NCI-H1092 (cell line): ENCODE measurements around the gene TMPRSS6.

Source experiments
- DNase-seq: peaks from one replicate; lab custom pipeline; 2025; lab: John Stamatoyannopoulos, UW

Gene TMPRSS6

GRCh38 chr22:37140686-37141323 lies 31.3 kb upstream of the TMPRSS6 start:
- DNase-seq, result no peak

- no peak for DNase-seq
These were observed 30.2 kb upstream of the TMPRSS6 start for GRCh38 chr22:37139762-37140161.

GRCh38 chr22:37138849-37139561 lies 29.5 kb upstream of the TMPRSS6 start:
- DNase-seq, result no peak

- DNase-seq, result no peak
These were observed 28.6 kb upstream of the TMPRSS6 start for GRCh38 chr22:37137903-37138665.

- DNase-seq, result no peak
These were observed 27.6 kb upstream of the TMPRSS6 start for GRCh38 chr22:37137131-37137530.

- no peak for DNase-seq
These were observed 25.5 kb upstream of the TMPRSS6 start for GRCh38 chr22:37135023-37135422.

- DNase-seq, result no peak
These were observed 23.9 kb upstream of the TMPRSS6 start for GRCh38 chr22:37133304-37134018.

GRCh38 chr22:37132773-37133172 lies 23.3 kb upstream of the TMPRSS6 start:
- no peak for DNase-seq

GRCh38 chr22:37129866-37130441 lies 20.4 kb upstream of the TMPRSS6 start:
- DNase-seq, result no peak

GRCh38 chr22:37128555-37129281 lies 19.2 kb upstream of the TMPRSS6 start:
- no peak for DNase-seq

GRCh38 chr22:37127350-37127878 lies 17.9 kb upstream of the TMPRSS6 start:
- DNase-seq, result no peak

GRCh38 chr22:37126882-37127281 lies 17.4 kb upstream of the TMPRSS6 start:
- DNase-seq, result no peak

GRCh38 chr22:37126383-37126782 lies 16.9 kb upstream of the TMPRSS6 start:
- DNase-seq, result no peak

GRCh38 chr22:37123649-37124048 lies 14.1 kb upstream of the TMPRSS6 start:
- no peak for DNase-seq

- DNase-seq, result no peak
These were observed 13.2 kb upstream of the TMPRSS6 start for GRCh38 chr22:37122598-37123180.

GRCh38 chr22:37121887-37122591 lies 12.5 kb upstream of the TMPRSS6 start:
- DNase-seq, result no peak

- no peak for DNase-seq
These were observed 11.2 kb upstream of the TMPRSS6 start for GRCh38 chr22:37120569-37121340.

- DNase-seq, result no peak
These were observed 10.4 kb upstream of the TMPRSS6 start for GRCh38 chr22:37119872-37120271.

- no peak for DNase-seq
These were observed 8.6 kb upstream of the TMPRSS6 start for GRCh38 chr22:37118083-37118482.
